NCI-H187 (cell line): ENCODE data around the gene C19orf33.
"Not testable (repeated sequence)": the region's sequence is repeated elsewhere in the genome, so short reads cannot be mapped to it uniquely, and the experiment has no call there.

Experiments
- DNase-seq, 2 experiments: peaks; one replicate each; lab custom pipeline; 2025; lab: John Stamatoyannopoulos, UW

C19orf33 gene

GRCh38 chr19:38303517-38304351 is at the start of gene C19orf33:
TSS of gene C19orf33 (plus strand) at chr19:38304251. CDS start at chr19:38304262, 11 bp downstream.
- DNase-seq, result no peak

DNA sequence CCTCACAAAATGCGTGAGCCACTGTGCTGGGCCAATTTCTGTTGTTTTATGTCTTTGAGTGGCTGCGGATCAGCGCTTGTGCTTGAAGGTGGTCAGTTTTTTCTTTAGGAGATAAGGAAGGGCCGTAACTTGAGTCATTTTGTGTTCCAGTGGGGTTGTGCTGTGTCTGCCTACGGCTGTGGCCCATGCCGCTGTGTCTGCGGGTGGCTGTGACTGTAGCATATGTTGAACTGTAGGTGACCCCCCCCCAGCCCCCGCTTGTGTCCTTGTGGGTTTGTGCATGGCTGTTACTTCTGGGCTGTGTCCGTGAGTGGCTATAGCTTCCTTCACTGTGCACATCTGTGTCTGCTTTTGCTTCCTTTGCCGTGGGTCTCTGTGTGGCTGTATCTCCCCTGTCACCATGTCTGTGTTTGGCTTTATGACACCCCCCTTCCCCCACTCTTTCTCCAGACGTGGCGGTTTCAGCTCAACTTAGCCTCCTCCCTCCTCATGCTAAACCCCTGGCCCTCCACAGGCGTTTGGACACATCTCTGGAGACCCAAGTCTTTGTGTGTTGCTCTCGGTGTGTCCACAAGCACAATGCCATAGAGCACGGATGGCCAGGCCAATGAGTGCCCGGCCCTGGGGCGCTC is 48.6 kb upstream of the C19orf33 start:
- no peak for DNase-seq

DNA sequence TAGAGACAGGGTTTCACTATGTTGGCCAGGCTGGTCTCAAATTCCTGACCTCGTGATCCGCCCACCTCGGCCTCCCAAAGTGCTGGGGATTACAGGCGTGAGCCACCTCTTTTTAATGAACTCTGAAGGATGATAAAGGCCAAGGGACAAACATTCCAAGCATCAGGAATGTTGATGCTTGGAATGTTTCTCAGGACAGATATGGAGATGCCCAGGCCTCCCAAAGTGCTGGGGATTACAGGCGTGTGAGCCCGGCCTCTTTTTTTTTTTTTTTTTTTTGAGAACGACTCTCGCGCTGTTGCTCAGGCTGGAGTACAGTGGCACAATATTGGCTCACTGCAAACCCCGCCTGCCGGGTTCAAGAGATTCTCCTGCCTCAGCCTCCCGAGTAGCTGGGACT is 42.1 kb upstream of the C19orf33 start:
- not testable (repeated sequence) for DNase-seq

DNA sequence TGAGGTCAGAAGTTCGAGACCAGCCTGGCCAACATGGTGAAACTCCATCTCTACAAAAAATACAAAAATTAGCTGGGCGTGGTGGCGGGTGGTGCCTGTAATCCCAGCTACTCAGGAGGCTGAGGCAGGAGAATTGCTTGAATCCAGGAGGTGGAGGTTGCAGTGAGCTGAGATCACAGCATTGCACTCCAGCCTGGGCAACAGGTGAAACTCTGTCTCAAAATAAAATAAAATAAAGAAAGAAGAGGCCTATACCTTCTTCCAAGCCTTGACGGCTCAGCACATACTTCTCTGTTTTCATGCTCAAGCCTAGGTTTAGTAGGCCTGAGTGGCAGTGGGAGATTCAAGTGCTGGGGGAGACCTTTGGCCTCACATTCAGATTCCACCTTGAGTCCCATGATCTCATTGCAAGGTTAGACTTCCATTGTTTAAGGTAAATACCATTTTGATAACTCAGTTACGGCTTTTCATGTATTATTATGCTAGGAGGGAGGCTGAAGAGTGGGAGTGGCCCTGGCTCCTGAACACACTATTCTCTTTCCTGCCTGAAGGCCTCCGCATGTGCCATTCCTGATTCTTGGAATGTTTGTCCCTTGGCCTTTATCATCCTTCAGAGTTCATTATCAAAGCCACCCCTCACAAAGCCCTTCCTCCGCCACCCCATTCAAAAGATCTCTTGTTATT is 41.3 kb upstream of the C19orf33 start:
- DNase-seq, result no peak

- peak; percentile 96 to 97 for DNase-seq
Measured at GRCh38 chr19:38263689-38264485, 40.2 kb upstream of the C19orf33 start.

DNA sequence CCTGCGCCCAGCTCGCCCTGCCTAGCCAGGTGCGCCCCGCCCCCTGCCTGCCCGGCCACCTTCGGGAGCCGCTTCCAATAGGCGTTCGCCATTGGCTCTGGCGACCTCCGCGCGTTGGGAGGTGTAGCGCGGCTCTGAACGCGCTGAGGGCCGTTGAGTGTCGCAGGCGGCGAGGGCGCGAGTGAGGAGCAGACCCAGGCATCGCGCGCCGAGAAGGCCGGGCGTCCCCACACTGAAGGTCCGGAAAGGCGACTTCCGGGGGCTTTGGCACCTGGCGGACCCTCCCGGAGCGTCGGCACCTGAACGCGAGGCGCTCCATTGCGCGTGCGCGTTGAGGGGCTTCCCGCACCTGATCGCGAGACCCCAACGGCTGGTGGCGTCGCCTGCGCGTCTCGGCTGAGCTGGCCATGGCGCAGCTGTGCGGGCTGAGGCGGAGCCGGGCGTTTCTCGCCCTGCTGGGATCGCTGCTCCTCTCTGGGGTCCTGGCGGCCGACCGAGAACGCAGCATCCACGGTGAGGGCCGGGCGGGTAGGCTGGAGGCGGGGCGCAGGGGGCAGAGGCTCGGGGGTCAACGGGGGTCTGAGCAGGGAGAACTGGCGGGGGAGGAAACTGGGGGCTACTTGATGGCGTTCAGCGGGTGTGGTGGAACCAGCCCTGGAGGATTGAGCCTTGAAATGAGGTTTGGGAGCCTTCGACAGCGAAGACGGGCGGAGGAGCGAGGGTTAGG is 39.4 kb upstream of the C19orf33 start, which contains the start of gene SPINT2:
Gene SPINT2 (plus strand): TSS at position 88 of the 727 bp plus-strand sequence. CDS start 320 bp downstream, at position 408.
- no peak for DNase-seq

DNA sequence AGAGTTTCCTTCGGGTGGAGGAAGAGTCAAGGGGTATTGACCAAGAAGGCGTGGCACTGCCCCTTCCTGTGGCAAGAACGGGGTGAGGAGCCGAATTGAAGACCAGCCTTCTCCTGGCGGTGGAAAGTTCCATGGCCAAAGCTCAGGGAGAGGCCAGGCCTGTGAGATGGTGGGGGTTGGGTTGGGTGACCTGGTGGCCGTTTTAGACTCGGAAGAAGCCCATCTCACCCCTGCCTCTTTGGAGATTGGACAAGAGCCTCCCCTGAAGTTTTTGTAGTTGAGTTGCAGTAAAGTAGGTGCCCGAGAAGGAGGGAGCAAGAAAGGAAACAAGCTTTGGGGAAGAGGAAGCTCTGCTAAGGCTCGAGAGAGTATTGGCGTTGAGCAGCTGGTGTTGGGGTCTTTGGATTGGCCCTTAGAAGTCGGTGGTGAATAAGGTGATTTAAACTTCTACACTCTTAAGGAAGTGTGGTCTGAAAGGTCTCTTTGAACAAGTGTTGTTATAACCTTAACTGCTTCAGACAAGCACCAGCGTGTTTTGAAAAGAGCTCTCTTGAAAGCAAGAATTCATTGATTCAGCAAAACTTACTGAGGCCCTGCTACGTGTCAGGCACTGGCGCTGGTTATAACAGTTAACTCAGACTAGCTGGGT is 38.7 kb upstream of the C19orf33 start:
- no peak for DNase-seq

DNA sequence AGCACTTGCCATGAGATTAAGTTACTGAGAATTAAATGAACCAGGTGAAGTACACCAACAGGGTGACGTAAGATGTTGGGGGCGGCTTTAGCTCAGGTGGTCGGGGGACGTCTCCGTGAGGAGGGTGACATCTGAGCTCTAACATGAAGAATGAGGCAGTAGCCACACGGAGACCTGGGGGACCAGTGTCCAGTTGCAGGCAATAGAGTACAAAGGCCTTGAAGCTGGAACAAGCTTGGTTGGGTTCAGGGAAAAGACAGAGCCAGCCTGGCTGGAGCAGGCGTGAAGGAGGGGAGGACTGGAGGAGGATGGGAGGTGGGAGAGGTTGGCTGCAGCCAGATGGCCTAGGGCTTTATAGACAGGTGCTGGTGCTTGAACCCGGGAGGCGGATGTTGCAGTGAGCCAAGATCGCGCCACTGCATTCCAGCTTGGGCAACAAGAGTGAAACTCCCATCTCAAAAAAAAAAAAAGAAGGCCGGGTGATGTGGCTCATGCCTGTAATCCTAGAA is 38.1 kb upstream of the C19orf33 start:
- no peak for DNase-seq

- DNase-seq, result no peak
Measured at GRCh38 chr19:38266981-38267597, 37.0 kb upstream of the C19orf33 start.

- no peak for DNase-seq
Measured at GRCh38 chr19:38267761-38268483, 36.1 kb upstream of the C19orf33 start.

- no peak for DNase-seq
Measured at GRCh38 chr19:38268539-38268938, 35.5 kb upstream of the C19orf33 start.

DNA sequence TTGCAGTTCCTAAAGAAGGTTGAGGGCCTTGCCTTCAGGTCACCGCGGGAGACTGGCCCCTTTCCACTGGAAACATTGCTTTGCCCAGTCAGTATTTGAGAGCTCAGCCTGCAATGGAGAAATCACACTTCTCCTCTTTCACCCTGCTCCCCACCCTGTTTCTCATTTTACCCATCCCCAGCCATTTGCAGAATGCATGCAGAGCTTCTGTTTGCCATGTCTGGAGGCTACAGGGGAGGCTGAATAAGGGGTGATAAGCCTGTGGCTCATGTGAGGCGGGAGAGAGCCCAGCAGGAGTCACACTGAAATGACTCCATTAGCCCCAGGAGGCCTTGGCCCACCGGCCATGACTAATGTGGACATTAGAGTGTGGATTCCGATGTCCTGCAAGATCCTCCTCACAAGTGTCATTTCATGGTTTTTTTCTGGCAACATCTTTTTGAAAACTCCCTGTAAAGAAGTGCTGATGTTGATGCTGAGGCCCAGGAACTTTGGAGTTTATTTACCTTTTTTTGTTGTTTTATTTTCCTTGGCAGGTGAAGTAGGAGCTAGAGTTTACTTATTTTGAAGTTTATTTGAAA is 33.4 kb upstream of the C19orf33 start:
- no peak for DNase-seq

DNA sequence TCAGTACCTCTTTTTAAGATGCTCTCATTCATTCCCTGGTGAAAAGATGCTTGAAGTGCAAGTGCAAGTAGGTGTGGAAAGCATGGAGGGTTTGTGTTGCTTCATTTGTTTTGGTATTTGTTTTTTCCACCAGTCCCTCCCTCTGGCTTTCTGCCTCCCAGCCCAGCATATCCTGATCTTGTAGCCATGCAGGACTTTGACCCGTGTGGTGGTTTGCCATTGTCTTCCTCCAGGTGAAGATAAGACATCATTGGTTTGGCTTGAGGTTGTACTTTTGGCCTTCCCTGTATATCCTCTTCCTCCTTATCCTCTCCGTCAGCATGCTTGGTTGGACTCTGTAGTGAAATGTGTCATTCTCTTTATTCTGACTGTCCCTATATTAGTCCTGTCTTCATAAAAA is 30.6 kb upstream of the C19orf33 start:
- DNase-seq, result no peak

DNA sequence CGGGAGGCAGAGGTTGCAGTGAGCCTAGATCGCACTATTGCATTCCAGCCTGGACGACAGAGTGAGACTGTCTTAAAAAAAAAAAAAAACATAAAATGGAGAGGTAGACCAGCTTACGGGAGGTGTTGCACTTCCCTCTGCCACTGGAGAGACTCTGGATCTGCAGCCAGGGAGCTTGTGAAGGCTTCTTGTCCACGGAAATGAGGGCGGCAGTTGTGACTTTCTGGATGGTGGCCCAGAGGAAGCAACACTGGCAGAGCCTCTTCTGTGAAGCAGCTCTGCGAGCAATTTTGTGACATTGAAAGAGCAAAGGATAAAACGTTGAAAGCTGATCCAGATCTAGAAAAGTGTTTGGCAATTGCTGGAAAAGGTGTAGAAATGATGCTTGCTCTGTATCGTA is 29.3 kb upstream of the C19orf33 start:
- DNase-seq, result no peak

GRCh38 chr19:38276942-38277517 is 27.0 kb upstream of the C19orf33 start:
- DNase-seq, result no peak

- no peak for DNase-seq
Measured at GRCh38 chr19:38277549-38277948, 26.5 kb upstream of the C19orf33 start.

DNA sequence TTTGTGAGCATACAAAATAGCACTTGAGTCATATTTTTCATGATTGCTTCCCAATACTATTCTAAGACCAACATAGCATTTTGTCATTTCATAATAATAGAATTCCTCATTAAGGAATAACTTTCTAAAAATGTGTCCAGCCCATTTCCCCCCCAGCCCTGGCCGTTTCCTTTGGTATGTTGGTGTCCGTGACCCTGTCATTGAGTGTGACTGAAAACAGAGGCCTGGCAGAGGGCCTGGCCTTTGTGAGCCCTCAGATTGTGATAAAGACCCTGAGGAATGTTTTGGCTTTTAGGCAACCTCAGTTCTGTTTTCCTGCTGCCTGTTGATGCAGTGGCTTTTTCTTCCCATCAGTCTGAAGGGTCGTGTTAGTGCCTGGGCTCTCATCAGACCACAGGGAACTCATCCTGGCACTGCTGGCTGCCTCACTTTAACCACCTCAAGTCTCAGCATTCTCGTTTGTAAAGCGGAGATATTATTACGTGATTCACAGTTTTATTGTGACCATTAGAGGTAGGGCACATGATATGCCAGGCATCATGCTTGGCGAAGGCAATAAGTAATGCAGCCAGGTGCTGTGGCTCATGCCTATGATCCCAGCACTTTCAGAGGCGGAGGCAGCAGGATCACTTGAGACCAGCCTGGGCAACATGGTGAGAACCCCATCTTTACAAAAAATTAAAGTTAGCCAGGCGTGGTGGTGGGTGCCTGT is 25.9 kb upstream of the C19orf33 start:
- no peak for DNase-seq

GRCh38 chr19:38278751-38279150 is 25.3 kb upstream of the C19orf33 start:
- DNase-seq, result no peak
